ENCODE results near the gene PCTP.

The PCTP gene

GRCh38 chr17:55816532-55817396, 65.9 kb downstream of the PCTP start:
- no peak overlapping the region for H3K4me3 Mint-ChIP-seq
- no peak for DNase-seq
- no peak overlapping the region for H3K27ac Mint-ChIP-seq
- no peaks in the 10 kb centered on the region for H3K36me3 Mint-ChIP-seq
- peaks cover 8 to 12% of the 10 kb centered on the region in 2 donors for H3K27me3 Mint-ChIP-seq
- no peak for ATAC-seq (replicated peaks)
- peaks cover 0 to 3% of the 10 kb centered on the region in 2 donors for H3K9me3 Mint-ChIP-seq
- peaks cover 8 to 27% of the 10 kb centered on the region in 2 donors for H3K4me1 Mint-ChIP-seq

GRCh38 chr17:55817397-55817709, 66.5 kb downstream of the PCTP start:
- Mint-ChIP-seq H3K9me3 (peaks cover 0 to 3% of the 10 kb centered on the region in 2 donors), H3K27ac (no peak overlapping the region), H3K36me3 (no peaks in the 10 kb centered on the region), H3K4me3 (no peak overlapping the region), H3K27me3 (peaks cover 8 to 16% of the 10 kb centered on the region in 2 donors), H3K4me1 (peaks cover 8 to 27% of the 10 kb centered on the region in 2 donors)
- DNase-seq = no peak
- ATAC-seq (replicated peaks) = no peak

- no peak overlapping the region for H3K27ac Mint-ChIP-seq
- H3K4me3 Mint-ChIP-seq = no peak overlapping the region
- H3K9me3 Mint-ChIP-seq = peaks cover 0 to 3% of the 10 kb centered on the region in 2 donors
- H3K27me3 Mint-ChIP-seq = peaks cover 8 to 12% of the 10 kb centered on the region in 2 donors
- peaks cover 8 to 27% of the 10 kb centered on the region in 2 donors for H3K4me1 Mint-ChIP-seq
- DNase-seq = no peak
- ATAC-seq (replicated peaks) = no peak
- no peaks in the 10 kb centered on the region for H3K36me3 Mint-ChIP-seq
These were observed 67.2 kb downstream of the PCTP start for GRCh38 chr17:55818026-55818425.

DNA sequence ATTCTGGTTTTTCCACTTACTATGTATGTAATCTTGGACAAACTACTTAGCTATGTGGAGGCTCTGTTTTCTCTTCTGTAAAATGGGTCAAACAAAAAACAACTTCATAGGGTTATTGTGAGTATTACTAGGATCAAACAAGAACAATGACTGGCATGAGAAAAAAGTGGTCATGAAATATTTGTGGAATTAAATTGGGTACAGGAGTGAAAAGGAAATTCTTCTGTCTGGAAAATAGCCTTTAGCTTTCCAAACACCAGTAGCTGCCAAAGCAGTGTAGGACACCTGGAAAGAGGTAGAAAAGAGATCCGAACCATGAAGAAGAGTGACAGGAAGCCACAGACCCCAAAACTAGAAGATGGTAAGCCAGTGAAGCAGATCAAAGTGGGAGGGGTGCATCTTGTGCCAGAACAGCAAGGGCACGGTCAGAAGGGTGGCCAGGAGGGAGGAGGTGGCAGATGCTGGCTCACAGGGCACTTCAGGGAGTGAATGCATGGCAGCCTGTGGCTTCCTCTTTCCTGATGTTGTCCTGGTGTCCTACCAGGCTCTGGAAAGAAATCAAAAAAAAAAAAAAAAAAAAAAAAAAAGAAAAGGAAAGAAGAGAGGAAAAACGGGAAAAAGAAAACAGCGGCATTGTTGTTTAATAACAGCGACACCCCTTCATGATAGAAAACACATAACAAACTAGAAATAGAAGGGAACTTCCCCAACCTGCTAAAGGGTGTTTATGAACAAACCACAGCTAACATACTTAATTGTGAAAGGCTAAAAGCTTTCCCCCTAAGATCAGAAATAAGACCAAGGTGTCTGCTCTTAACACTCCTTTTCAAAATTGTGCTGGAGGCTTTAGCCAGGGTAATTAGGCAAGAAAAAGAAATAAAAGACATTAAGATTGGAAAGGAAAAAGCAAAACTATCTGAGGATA, 67.9 kb downstream of the PCTP start:
- ATAC-seq (replicated peaks) = peak; percentile 59 to 75
- Mint-ChIP-seq H3K9me3 (peaks cover 0 to 3% of the 10 kb centered on the region in 2 donors), H3K4me3 (peak overlapping the region in 1 of 2 donors; percentile 1), H3K4me1 (peaks cover 8 to 27% of the 10 kb centered on the region in 2 donors), H3K27me3 (peaks cover 8 to 12% of the 10 kb centered on the region in 2 donors), H3K36me3 (no peaks in the 10 kb centered on the region), H3K27ac (no peak overlapping the region)
- no peak for DNase-seq

- Mint-ChIP-seq H3K4me1 (peaks cover 8 to 27% of the 10 kb centered on the region in 2 donors), H3K4me3 (no peak overlapping the region), H3K27me3 (peaks cover 3 to 6% of the 10 kb centered on the region in 2 donors), H3K9me3 (peaks cover 0 to 3% of the 10 kb centered on the region in 2 donors), H3K27ac (no peak overlapping the region), H3K36me3 (no peaks in the 10 kb centered on the region)
- DNase-seq = no peak
- no peak for ATAC-seq (replicated peaks)
These were observed 69.8 kb downstream of the PCTP start for GRCh38 chr17:55820675-55821074.

- Mint-ChIP-seq H3K27me3 (peaks cover 3 to 6% of the 10 kb centered on the region in 2 donors), H3K4me1 (peaks cover 8 to 23% of the 10 kb centered on the region in 2 donors), H3K36me3 (no peaks in the 10 kb centered on the region), H3K4me3 (no peak overlapping the region), H3K9me3 (peaks cover 0 to 3% of the 10 kb centered on the region in 2 donors), H3K27ac (no peak overlapping the region)
- DNase-seq = no peak
- no peak for ATAC-seq (replicated peaks)
These were observed 71.2 kb downstream of the PCTP start for GRCh38 chr17:55822028-55822427.

GRCh38 chr17:55825213-55825612, 74.4 kb downstream of the PCTP start:
- H3K27me3 Mint-ChIP-seq = peaks cover 0 to 6% of the 10 kb centered on the region in 2 donors
- no peak overlapping the region for H3K27ac Mint-ChIP-seq
- H3K9me3 Mint-ChIP-seq = no peaks in the 10 kb centered on the region
- no peak overlapping the region for H3K4me3 Mint-ChIP-seq
- no peaks in the 10 kb centered on the region for H3K36me3 Mint-ChIP-seq
- H3K4me1 Mint-ChIP-seq = no peaks in the 10 kb centered on the region
- DNase-seq = no peak
- ATAC-seq (replicated peaks) = no peak

Measured in stimulated activated naive B cell treated with anti-CD40 and anti-IgM and Interleukin-4, amounts not matched to agents 10 μg/mL and 1 μg/mL and 100 μg/mL, for 72 hours (primary cell).